Stomach smooth muscle (tissue), 2 donors: ENCODE results near the gene WSCD1.

Experiments used
- H3K27ac ChIP-seq: one replicate; pipeline ENCODE4 v1.7.0; 2013; ENCODE audit warnings: mild to moderate bottlenecking, low read length, inconsistent platforms
- H3K27me3 ChIP-seq, 2 donors: one replicate each; pipeline ENCODE4 v1.7.0; 2013; ENCODE audit warnings: low read length in 2 of 2; ENCODE audit not compliant: insufficient read depth in 2 of 2, control insufficient read depth in 1 of 2
- H3K36me3 ChIP-seq, 2 donors: one replicate each; pipeline ENCODE4 v1.7.0; 2013; ENCODE audit warnings: low read length in 2 of 2; ENCODE audit not compliant: control insufficient read depth in 2 of 2, insufficient read depth in 2 of 2
- H3K4me1 ChIP-seq: one replicate; pipeline ENCODE4 v1.7.0; 2013; ENCODE audit warnings: low read length; ENCODE audit not compliant: control insufficient read depth, insufficient read depth
- H3K4me3 ChIP-seq, 2 donors: one replicate each; pipeline ENCODE4 v1.7.0; 2013; ENCODE audit warnings: low read length in 2 of 2
- H3K9ac ChIP-seq, 2 donors: one replicate each; pipeline ENCODE4 v1.7.0; 2013; ENCODE audit warnings: low read length in 2 of 2, mild to moderate bottlenecking in 1 of 2
- H3K9me3 ChIP-seq, 2 donors: one replicate each; pipeline ENCODE4 v1.7.0; 2013; ENCODE audit warnings: low read length in 2 of 2; ENCODE audit not compliant: control insufficient read depth in 2 of 2
- donor health status: healthy.
- donor health status: Pancreatic carcinoma.

Gene WSCD1

DNA sequence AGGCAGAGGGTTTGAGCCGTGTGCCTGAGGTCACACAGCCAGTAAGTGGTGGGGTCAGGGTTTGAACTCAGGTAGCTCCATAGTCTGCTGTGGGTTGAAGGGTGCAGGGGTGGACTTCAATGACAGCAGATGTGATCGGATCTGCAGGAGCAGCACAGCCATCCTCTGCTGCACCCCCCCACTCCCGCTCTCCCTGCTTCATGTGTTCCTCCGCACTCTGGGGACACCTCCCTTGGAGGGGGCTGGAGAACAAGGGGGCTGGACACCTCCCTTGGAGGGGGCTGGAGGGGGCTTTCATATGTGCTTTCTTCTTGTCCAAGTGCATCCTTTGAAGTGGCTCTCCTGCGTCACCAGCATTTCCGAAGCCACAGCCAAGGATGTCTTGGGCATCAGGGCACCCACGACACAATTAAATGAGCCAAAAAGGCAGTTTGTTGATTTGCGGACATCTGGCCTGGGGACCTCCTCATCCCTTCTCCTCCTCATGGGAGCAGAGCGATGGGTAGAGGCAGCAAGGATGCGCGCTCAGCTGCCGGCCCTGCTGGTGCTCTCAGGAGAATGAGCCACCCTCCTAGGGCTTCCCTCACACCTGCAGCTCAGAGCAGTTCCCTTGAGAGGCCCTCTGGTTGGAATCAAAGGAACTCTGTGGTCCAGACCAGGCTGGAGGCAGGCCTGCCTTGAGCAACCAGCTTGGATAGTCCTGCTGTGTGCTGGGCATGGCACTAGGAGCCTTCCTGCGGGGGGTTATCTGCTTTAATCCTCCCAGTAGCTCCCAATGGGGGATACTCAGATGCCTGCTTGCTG is 26.2 kb downstream of the WSCD1 start:
- no peaks in the 10 kb centered on the region for H3K27me3 ChIP-seq
- no peaks in the 10 kb centered on the region for H3K36me3 ChIP-seq
- no peaks in the 10 kb centered on the region for H3K4me1 ChIP-seq
- H3K27ac ChIP-seq = no peak overlapping the region
- no peaks in the 10 kb centered on the region for H3K9me3 ChIP-seq
- no peak overlapping the region for H3K9ac ChIP-seq
- no peak overlapping the region for H3K4me3 ChIP-seq

DNA sequence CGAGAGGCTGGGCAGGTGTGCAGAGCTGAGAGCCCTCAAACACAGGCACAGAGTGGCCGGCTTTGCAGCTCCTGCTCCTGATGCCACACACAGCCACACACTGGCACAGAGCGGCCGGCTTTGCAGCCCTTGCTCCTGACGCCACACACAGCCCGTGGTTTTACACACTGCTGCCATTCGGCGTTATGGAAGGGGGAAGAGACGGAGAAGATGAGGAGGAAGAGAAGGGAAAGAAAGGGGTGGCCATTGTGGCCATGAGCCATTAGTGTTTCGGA is 26.8 kb downstream of the WSCD1 start:
- no peaks in the 10 kb centered on the region for H3K9me3 ChIP-seq
- no peaks in the 10 kb centered on the region for H3K4me1 ChIP-seq
- H3K4me3 ChIP-seq = no peak overlapping the region
- H3K9ac ChIP-seq = no peak overlapping the region
- no peaks in the 10 kb centered on the region for H3K36me3 ChIP-seq
- H3K27me3 ChIP-seq = no peaks in the 10 kb centered on the region
- H3K27ac ChIP-seq = no peak overlapping the region

DNA sequence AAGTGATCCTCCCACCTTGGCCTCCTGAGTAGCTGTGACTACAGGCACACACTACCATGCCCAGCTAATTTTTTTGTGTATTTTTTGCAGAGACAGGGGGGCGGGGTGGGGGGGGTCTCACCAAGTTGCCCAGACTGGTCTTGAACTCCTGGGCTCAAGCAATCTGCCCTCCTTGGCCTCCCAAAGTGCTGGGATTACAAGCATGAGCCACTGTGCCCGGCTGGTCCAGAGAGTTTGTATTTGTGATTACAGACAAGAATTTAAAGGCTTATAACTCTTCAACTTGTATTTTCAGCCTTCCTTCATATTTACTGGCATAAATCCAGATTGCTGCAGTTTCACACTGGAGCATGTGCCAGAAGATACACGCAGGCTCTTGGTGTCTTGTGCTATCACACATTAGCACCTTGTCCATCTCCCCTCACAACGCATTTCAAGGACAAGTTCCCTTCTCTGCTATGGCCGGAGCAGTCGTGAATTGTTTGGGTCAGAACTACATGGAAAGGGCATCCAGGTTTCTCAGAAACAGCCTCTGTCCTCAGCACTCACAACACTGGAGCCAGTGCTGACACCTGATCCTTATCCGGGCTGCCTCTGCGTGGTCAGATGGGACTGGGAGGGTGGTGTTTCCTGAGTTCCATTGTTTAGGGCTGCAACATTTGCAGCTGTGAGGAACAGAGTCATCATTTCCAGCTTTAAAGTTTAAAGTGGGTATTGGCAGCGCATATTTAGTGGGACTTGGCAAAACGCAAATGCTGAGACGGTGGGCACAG is 28.1 kb downstream of the WSCD1 start:
- H3K36me3 ChIP-seq = no peaks in the 10 kb centered on the region
- H3K27ac ChIP-seq = no peak overlapping the region
- no peak overlapping the region for H3K9ac ChIP-seq
- no peaks in the 10 kb centered on the region for H3K9me3 ChIP-seq
- no peaks in the 10 kb centered on the region for H3K27me3 ChIP-seq
- H3K4me1 ChIP-seq = no peaks in the 10 kb centered on the region
- H3K4me3 ChIP-seq = no peak overlapping the region

DNA sequence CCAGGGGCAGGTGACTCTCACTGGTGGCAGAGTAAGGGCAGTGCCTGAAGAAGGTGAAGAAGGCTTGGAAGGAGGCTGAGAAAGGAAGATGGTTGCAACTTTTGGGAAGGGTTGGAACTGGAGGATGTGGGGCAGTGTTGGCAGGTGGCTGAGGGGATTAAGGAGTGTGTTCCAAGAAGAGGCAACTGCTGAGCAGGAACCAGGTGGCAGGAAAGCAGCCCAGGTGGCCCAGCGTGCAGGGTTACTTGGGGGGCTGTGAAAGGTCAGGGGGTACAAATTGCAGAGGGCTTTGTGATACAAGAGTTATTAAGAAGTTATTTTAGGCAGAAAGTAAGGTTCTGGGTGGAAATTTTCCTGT is 28.6 kb downstream of the WSCD1 start:
- no peaks in the 10 kb centered on the region for H3K36me3 ChIP-seq
- H3K9me3 ChIP-seq = no peaks in the 10 kb centered on the region
- H3K27ac ChIP-seq = no peak overlapping the region
- no peaks in the 10 kb centered on the region for H3K27me3 ChIP-seq
- no peak overlapping the region for H3K9ac ChIP-seq
- H3K4me1 ChIP-seq = no peaks in the 10 kb centered on the region
- no peak overlapping the region for H3K4me3 ChIP-seq

DNA sequence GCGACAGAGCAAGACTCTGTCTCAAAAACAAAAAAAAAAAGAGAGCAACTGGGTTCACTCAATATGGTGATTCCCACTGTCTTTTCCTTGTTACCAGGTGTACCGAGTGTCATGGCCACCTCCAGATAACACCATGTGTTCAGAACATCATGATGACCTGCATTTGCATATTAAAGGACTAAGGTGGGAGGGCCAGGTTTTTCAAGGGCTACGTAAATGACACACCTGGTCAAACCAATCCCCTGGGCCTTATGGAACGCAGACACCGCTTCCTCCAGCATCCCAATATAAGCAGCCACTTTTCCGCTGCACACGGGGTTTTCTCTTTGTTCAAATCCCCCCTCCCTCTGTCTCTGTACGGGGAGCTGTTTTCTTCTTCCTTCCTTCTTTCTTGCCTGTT is 29.3 kb downstream of the WSCD1 start:
- no peaks in the 10 kb centered on the region for H3K9me3 ChIP-seq
- H3K27ac ChIP-seq = no peak overlapping the region
- H3K4me3 ChIP-seq = no peak overlapping the region
- H3K9ac ChIP-seq = no peak overlapping the region
- H3K27me3 ChIP-seq = no peaks in the 10 kb centered on the region
- H3K36me3 ChIP-seq = no peaks in the 10 kb centered on the region
- H3K4me1 ChIP-seq = no peaks in the 10 kb centered on the region

DNA sequence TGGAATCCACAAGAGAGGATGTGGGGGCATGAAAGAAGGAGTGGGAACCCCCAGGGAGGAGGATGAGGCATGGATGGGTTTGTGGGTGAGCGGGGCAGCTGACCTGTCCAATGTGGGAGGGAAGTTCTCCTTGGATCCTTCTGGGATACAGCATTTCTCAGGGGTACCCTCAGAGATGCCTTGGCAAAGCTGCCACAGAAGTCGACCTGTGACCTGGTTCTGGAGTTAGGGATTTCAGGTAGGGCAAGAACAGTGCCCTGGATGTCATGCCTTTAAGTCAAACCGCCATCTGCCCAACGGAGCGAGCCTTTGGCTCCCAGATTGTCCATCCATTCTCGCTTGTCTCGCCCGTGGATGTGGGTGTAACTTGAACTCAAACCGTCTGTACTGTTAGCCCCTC is 30.0 kb downstream of the WSCD1 start:
- H3K9me3 ChIP-seq = no peaks in the 10 kb centered on the region
- H3K9ac ChIP-seq = no peak overlapping the region
- H3K4me3 ChIP-seq = no peak overlapping the region
- H3K27ac ChIP-seq = no peak overlapping the region
- H3K36me3 ChIP-seq = no peaks in the 10 kb centered on the region
- H3K27me3 ChIP-seq = peaks cover 0 to 2% of the 10 kb centered on the region in 2 donors
- no peaks in the 10 kb centered on the region for H3K4me1 ChIP-seq

DNA sequence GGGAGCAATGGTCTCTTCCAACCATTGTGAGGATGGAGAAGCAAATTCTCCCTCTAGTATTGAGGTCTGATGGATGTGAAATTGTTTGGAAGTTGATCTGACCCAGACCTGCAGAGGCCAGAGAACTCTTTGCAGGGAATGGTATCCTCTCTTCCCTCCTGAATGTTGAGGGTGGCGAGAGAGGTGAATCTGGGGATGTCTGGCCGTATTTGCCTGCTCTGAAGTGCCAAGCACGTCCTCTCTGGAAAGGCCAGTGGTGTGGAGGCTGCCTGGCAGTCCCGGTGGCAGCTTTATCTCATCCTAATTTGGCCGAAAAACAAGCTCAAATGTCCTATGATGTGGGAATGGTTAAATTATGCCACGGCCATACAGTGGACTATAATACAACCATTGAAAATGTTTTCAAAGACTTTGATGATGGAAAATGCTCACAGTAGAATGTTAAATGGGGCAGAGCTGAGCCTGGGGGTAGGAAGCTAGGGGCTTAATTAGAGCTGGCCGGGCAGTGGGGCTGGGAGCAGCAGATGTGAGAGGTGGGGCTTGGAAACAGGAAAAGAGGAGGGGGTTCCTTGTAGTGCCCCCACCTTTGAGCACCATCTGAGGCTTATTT is 30.8 kb downstream of the WSCD1 start:
- no peak overlapping the region for H3K9ac ChIP-seq
- H3K4me3 ChIP-seq = no peak overlapping the region
- no peaks in the 10 kb centered on the region for H3K36me3 ChIP-seq

DNA sequence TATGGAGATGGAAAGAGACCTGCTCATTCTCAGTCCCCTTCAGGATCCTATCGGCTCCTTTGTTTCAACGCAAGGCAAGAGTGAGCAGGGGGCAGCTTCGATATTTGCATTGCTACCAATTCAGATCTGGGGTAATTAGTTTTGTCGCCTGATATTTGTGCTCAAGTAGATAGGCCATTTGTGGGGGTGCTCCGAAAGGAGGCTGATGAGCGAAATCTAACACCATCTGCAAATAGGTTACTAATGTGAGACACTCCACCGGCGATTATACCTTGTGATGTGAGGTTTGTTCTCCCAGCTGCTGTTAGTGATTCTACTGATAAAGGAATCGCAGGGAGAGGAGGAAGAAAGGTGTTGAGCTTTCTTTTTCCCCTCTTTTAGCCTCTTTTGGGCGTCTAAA is 31.5 kb downstream of the WSCD1 start:
- Histone ChIP-seq H3K27me3 (peaks cover 0 to 2% of the 10 kb centered on the region in 2 donors), H3K4me1 (no peaks in the 10 kb centered on the region), H3K36me3 (no peaks in the 10 kb centered on the region), H3K9ac (no peak overlapping the region), H3K9me3 (peaks cover 0 to 4% of the 10 kb centered on the region in 2 donors), H3K4me3 (no peak overlapping the region), H3K27ac (no peak overlapping the region)

More for the DNA sequence above, 30.8 kb downstream of the WSCD1 start:
- no peak overlapping the region for H3K27ac ChIP-seq
- peaks cover 0 to 2% of the 10 kb centered on the region in 2 donors for H3K27me3 ChIP-seq
- no peaks in the 10 kb centered on the region for H3K4me1 ChIP-seq
- H3K9me3 ChIP-seq = no peaks in the 10 kb centered on the region

DNA sequence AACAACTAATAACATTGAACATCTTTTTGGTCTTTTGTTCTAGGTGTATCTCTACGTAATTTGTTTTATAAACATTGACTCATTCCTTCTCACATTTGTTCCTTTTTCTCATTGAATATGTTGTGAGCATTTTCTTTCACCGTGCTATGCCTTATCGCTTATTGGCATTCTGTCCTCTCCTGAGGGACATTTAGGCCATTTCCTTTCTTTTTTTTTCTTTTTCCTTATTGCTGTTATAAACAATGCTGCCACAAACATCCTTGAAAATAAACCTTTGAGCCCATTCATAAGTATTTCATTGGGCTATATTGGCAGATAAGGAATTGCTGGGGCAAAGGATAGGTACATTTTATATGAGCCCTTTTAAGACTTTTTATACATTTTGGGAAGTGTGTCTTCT is 32.4 kb downstream of the WSCD1 start:
- peaks cover 0 to 2% of the 10 kb centered on the region in 2 donors for H3K27me3 ChIP-seq
- no peak overlapping the region for H3K9ac ChIP-seq
- H3K4me1 ChIP-seq = no peaks in the 10 kb centered on the region
- H3K9me3 ChIP-seq = peaks cover 0 to 4% of the 10 kb centered on the region in 2 donors
- H3K27ac ChIP-seq = no peak overlapping the region
- no peaks in the 10 kb centered on the region for H3K36me3 ChIP-seq
- H3K4me3 ChIP-seq = no peak overlapping the region

DNA sequence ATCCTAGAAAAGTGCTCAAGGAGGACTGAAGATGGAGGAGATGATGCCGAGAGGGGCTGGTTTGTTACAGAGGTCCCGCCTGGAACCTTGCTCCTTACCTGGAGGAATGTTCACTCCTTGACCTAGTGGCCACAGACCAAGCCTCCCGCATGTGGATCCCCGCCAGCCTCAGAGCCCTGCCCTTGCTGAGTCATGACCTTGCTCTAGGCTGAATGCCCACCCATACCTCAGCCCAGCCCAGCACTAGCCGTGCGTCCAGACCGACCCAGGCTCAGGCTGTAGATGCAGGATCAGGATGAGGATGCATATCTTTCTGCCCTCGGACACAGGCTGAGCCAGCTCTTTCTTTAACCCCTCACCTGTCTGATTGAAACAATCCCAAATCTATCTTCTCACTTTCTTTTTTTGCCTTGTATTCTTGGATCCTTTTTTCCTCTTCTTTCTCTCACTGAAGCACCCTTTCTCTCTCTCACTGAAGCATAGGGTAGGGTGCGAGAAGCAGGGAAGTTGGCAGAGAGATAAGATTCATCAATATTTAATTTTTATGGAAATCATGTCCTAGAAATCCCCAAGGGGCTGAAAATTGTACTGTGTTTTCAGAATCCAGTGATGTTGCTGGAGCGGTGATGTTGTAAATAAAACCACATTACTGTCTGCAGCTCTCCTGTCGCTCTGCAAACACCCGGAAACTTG is 34.9 kb downstream of the WSCD1 start:
- Histone ChIP-seq H3K4me3 (no peak overlapping the region), H3K4me1 (no peaks in the 10 kb centered on the region), H3K36me3 (no peaks in the 10 kb centered on the region), H3K9ac (no peak overlapping the region), H3K9me3 (peaks cover 3 to 4% of the 10 kb centered on the region in 2 donors), H3K27ac (no peak overlapping the region), H3K27me3 (peaks cover 0 to 2% of the 10 kb centered on the region in 2 donors)
